Calu3 (cell line): ENCODE data around the gene DMD. TPM values are rescaled to one million over a fixed set of nuclear protein-coding genes. Genes with fewer than 3 reads are reported as not detected.

ENCODE experiments used
- BruUV-seq: library from RNA; stranded (reverse); fragments of 400-500 nt; replicated peaks from 2 replicates; lab custom pipeline; 2021; lab: Mats Ljungman, UMichigan
- CTCF ChIA-PET: fragments of 300-600 bp; sonication (Branson Sonifier 250); formaldehyde crosslinking; loops from one replicate; lab custom pipeline; 2022; ENCODE audit warnings: antibody characterized with exemption; lab: Charles Lee
- DNase-seq: peaks from one replicate; pipeline ENCODE4 v3.0.0; 2022
- H3K27ac Mint-ChIP-seq: one replicate; pipeline ENCODE4 v1.8.0; 2022; ENCODE audit warnings: mixed read lengths; ENCODE audit not compliant: unreplicated experiment
- H3K27me3 Mint-ChIP-seq: one replicate; pipeline ENCODE4 v1.8.0; 2022; ENCODE audit warnings: mixed read lengths; ENCODE audit not compliant: unreplicated experiment
- H3K36me3 Mint-ChIP-seq: one replicate; pipeline ENCODE4 v1.8.0; 2022; ENCODE audit warnings: mild to moderate bottlenecking, moderate library complexity, mixed read lengths; ENCODE audit not compliant: insufficient read depth, unreplicated experiment
- H3K4me1 Mint-ChIP-seq: one replicate; pipeline ENCODE4 v1.8.0; 2022; ENCODE audit warnings: mild to moderate bottlenecking, low read depth, mixed read lengths; ENCODE audit not compliant: unreplicated experiment
- H3K4me3 Mint-ChIP-seq: one replicate; pipeline ENCODE4 v1.8.0; 2022; ENCODE audit warnings: mild to moderate bottlenecking, low read depth, moderate library complexity, mixed read lengths; ENCODE audit not compliant: unreplicated experiment
- H3K9me3 Mint-ChIP-seq: one replicate; pipeline ENCODE4 v1.8.0; 2022; ENCODE audit warnings: low read depth, mixed read lengths; ENCODE audit not compliant: unreplicated experiment
- intact Hi-C: fragments of 100-400 bp; cut with micrococcal nuclease; formaldehyde crosslinking; loops from one replicate; pipeline ENCODE4 v1.10.0; 2022; ENCODE audit not compliant: unreplicated experiment
- total RNA-seq: library from RNA; stranded (reverse); gene quantifications from 2 replicates; pipeline ENCODE4 v1.2.3, GENCODE V29; 2022
- TF ChIP-seq, protein P1 (sequence below): fragments of 200-600 bp; IDR thresholded peaks from one replicate; pipeline ENCODE4 v1.8.0; 2022; ENCODE audit warnings: antibody characterized with exemption; ENCODE audit not compliant: unreplicated experiment

Gene DMD
- total RNA-seq, 1 experiment from 2014 or later: 11.6 TPM

DNA sequence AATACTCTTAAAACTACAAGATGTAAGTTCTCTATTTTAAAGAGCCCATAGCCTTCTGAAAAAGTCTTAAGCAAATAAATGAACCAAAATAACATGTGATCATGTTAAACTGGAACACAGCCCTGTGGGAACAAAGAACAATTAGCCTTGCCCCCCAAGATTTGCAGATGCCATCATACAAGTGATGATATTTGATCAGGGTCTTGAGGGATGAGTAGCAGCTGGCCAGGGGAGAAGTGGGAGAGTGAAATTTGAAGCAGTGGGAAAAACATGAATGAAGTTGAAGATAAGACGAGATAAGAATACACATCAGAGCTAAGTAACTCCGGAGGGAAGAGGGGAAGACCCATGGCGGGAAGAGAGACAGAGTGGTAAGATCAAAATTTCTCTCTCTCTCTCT lies 1689.4 kb downstream of the DMD start:
- CTCF ChIA-PET: no interaction called here

DNA sequence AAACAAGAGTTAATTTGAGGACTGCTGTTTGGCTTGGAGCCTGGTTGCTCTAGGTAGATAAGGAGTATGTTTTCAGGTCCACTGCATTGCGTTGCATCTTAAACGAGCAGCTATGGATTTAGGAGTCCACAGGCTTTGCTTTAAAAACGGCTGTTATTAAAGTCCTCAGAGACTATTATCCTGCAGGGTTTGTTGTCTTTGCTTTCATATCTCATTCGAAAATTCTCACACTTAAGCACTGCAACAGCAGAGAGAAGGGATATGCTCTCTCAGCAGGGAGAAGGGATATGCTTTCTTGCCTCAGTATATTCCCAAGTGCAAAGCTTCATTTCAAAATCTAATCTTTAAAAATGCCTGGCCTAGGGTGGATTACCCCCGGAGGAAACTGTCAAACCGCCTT lies 1694.8 kb downstream of the DMD start:
- no peaks in the 10 kb centered on the region for H3K36me3 Mint-ChIP-seq
- peaks cover 2% of the 10 kb centered on the region for H3K9me3 Mint-ChIP-seq
- H3K27me3 Mint-ChIP-seq: no peaks in the 10 kb centered on the region
- intact Hi-C loops: no loop called here
- H3K4me3 Mint-ChIP-seq: no peak overlapping the region
- TF ChIP-seq, protein P1, sequence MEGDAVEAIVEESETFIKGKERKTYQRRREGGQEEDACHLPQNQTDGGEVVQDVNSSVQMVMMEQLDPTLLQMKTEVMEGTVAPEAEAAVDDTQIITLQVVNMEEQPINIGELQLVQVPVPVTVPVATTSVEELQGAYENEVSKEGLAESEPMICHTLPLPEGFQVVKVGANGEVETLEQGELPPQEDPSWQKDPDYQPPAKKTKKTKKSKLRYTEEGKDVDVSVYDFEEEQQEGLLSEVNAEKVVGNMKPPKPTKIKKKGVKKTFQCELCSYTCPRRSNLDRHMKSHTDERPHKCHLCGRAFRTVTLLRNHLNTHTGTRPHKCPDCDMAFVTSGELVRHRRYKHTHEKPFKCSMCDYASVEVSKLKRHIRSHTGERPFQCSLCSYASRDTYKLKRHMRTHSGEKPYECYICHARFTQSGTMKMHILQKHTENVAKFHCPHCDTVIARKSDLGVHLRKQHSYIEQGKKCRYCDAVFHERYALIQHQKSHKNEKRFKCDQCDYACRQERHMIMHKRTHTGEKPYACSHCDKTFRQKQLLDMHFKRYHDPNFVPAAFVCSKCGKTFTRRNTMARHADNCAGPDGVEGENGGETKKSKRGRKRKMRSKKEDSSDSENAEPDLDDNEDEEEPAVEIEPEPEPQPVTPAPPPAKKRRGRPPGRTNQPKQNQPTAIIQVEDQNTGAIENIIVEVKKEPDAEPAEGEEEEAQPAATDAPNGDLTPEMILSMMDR: no peak
- no peak overlapping the region for H3K27ac Mint-ChIP-seq
- CTCF ChIA-PET: no interaction called here
- BruUV-seq: no TSS peak
- H3K4me1 Mint-ChIP-seq: no peaks in the 10 kb centered on the region
- DNase-seq: no peak

More for the DNA sequence above, 1689.4 kb downstream of the DMD start:
- no peak overlapping the region for H3K4me3 Mint-ChIP-seq
- no peaks in the 10 kb centered on the region for H3K36me3 Mint-ChIP-seq
- intact Hi-C loops: no loop called here
- TF ChIP-seq, protein P1: no peak
- no peaks in the 10 kb centered on the region for H3K4me1 Mint-ChIP-seq
- DNase-seq: no peak
- H3K27me3 Mint-ChIP-seq: no peaks in the 10 kb centered on the region
- peaks cover 2% of the 10 kb centered on the region for H3K9me3 Mint-ChIP-seq
- BruUV-seq: no TSS peak
- H3K27ac Mint-ChIP-seq: no peak overlapping the region

DNA sequence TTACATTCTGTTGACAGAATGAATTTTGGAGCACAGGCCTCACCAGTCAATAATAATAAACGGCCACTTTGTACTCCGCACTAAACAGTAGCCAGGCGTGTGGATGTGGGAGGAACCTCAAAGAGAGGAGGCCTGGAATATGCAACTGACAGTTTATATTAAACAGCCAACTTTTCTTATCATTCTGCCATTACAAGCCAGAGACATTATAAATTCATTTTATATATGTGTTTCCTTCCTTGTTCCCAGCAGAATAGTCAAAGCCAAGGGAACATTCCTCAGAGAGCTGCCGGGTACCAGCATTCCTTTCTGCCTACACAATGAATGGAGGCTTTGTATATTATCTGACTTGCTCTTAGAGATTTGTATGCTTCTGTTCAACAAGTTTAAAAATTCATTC lies 1703.0 kb downstream of the DMD start:
- Mint-ChIP-seq H3K4me3 (peak overlapping the region; percentile 53), H3K36me3 (no peaks in the 10 kb centered on the region), H3K4me1 (peaks cover 29% of the 10 kb centered on the region), H3K9me3 (no peaks in the 10 kb centered on the region), H3K27ac (peak overlapping the region; percentile 85), H3K27me3 (no peaks in the 10 kb centered on the region)
- peak; percentile 47 for DNase-seq
- intact Hi-C loops: loop anchor here (5.0 to 10.0 kb wide), 3 partner anchors 99 to 234 kb away; no protein-coding TSS in a partner anchor
- no TSS peak for BruUV-seq
- CTCF ChIA-PET: interaction anchor here (0.7 kb wide), 1 partner anchor 9 kb away, joined by 3 read pairs; no protein-coding TSS in a partner anchor
- TF ChIP-seq, protein P1: no peak

DNA sequence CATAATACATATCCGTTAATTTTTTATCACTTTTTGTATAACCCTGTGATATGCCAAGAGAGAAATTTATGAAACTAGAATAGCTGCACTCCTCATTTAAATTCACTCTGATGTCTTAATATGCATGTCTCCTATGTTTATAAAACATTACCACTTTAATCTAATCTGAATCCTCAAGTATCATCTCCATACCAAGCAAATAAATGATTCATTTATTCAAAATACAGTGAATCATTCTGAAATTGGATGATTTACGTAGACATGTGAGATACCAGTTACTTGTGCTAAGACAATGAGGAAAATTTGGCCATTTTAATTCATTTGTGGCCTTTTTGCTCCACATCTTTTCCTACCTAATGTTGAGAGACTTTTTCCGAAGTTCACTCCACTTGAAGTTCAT lies 1704.4 kb downstream of the DMD start:
- no TSS peak for BruUV-seq
- Mint-ChIP-seq H3K9me3 (no peaks in the 10 kb centered on the region), H3K27me3 (no peaks in the 10 kb centered on the region), H3K4me3 (no peak overlapping the region), H3K27ac (no peak overlapping the region), H3K4me1 (peaks cover 29% of the 10 kb centered on the region), H3K36me3 (no peaks in the 10 kb centered on the region)
- intact Hi-C loops: loop anchor here (5.0 to 10.0 kb wide), 3 partner anchors 100 to 232 kb away; no protein-coding TSS in a partner anchor
- CTCF ChIA-PET: no interaction called here
- DNase-seq: no peak
- TF ChIP-seq, protein P1: no peak
